Effector memory CD8-positive, alpha-beta T cell (primary cell): ENCODE measurements around the gene SMLR1.

Experiments used
- ATAC-seq: fragments of 150-1000 bp; cut with Tn5 transposase; replicated peaks from 2 replicates; pipeline ENCODE4 v1.10.0; 2021; ENCODE audit warnings: mild to moderate bottlenecking, moderate library complexity
- DNase-seq, 3 experiments: peaks; one replicate each; pipeline ENCODE4 v3.0.0; 2021
- H3K27ac Mint-ChIP-seq, 2 donors: one replicate each; pipeline ENCODE4 v1.8.0; 2022; ENCODE audit warnings: mild to moderate bottlenecking in 2 of 2, mixed read lengths in 2 of 2, moderate library complexity in 2 of 2
- H3K27me3 Mint-ChIP-seq, 2 donors: one replicate each; pipeline ENCODE4 v1.8.0; 2022; ENCODE audit warnings: mixed read lengths in 2 of 2
- H3K36me3 Mint-ChIP-seq: one replicate; pipeline ENCODE4 v1.8.0; 2022; ENCODE audit warnings: mild to moderate bottlenecking, moderate library complexity, mixed read lengths; ENCODE audit not compliant: insufficient read depth
- H3K4me1 Mint-ChIP-seq, 2 donors: one replicate each; pipeline ENCODE4 v1.8.0; 2022; ENCODE audit warnings: low read depth in 2 of 2, mixed read lengths in 2 of 2
- H3K4me3 Mint-ChIP-seq, 2 donors: one replicate each; pipeline ENCODE4 v1.8.0; 2022; ENCODE audit warnings: mild to moderate bottlenecking in 2 of 2, mixed read lengths in 2 of 2, moderate library complexity in 2 of 2
- H3K9me3 Mint-ChIP-seq, 2 donors: one replicate each; pipeline ENCODE4 v1.8.0; 2022; ENCODE audit warnings: mixed read lengths in 2 of 2
- total RNA-seq, 9 experiments: gene quantifications; one replicate each; lab custom pipeline; 2026; lab: John Stamatoyannopoulos, UW

SMLR1 gene
- total RNA-seq: 0 to 0.06 (median 0) reads per million in 9 experiments

- peaks cover 0 to 4% of the 10 kb centered on the region in 2 donors for H3K27me3 Mint-ChIP-seq
- no peaks in the 10 kb centered on the region for H3K9me3 Mint-ChIP-seq
- H3K27ac Mint-ChIP-seq: no peak within 1 kb of the TSS
- H3K4me3 Mint-ChIP-seq: no peak within 1 kb of the TSS
- ATAC-seq: no peak
- peaks cover 0 to 1% of the 10 kb centered on the region in 2 donors for H3K4me1 Mint-ChIP-seq
- no peaks in the 10 kb centered on the region for H3K36me3 Mint-ChIP-seq
- no peak for DNase-seq
Measured at GRCh38 chr6:130827247-130828149, at the start of gene SMLR1. Gene SMLR1, plus strand, starts transcription at chr6:130827406. Its CDS starts 8 bp downstream, at chr6:130827414.

GRCh38 chr6:130778946-130779657 is 48.1 kb upstream of the SMLR1 start:
- no peak for DNase-seq

GRCh38 chr6:130779658-130780033 is 47.6 kb upstream of the SMLR1 start:
- H3K4me3 Mint-ChIP-seq: no peak overlapping the region
- no peak overlapping the region for H3K27ac Mint-ChIP-seq

More at GRCh38 chr6:130778946-130779657, 48.1 kb upstream of the SMLR1 start:
- ATAC-seq: no peak
- no peaks in the 10 kb centered on the region for H3K36me3 Mint-ChIP-seq
- peaks cover 23 to 30% of the 10 kb centered on the region in 2 donors for H3K4me1 Mint-ChIP-seq
- no peak overlapping the region for H3K27ac Mint-ChIP-seq
- H3K9me3 Mint-ChIP-seq: no peaks in the 10 kb centered on the region
- no peaks in the 10 kb centered on the region for H3K27me3 Mint-ChIP-seq
- no peak overlapping the region for H3K4me3 Mint-ChIP-seq

GRCh38 chr6:130780122-130780521 is 47.1 kb upstream of the SMLR1 start:
- ATAC-seq: peak; percentile 37
- no peaks in the 10 kb centered on the region for H3K9me3 Mint-ChIP-seq
- H3K36me3 Mint-ChIP-seq: no peaks in the 10 kb centered on the region
- no peak for DNase-seq
- H3K4me3 Mint-ChIP-seq: no peak overlapping the region
- peak overlapping the region in 1 of 2 donors; percentile 14 for H3K27ac Mint-ChIP-seq
- peaks cover 23 to 30% of the 10 kb centered on the region in 2 donors for H3K4me1 Mint-ChIP-seq
- H3K27me3 Mint-ChIP-seq: no peaks in the 10 kb centered on the region

More at GRCh38 chr6:130779658-130780033, 47.6 kb upstream of the SMLR1 start:
- Mint-ChIP-seq H3K36me3 (no peaks in the 10 kb centered on the region), H3K9me3 (no peaks in the 10 kb centered on the region), H3K27me3 (no peaks in the 10 kb centered on the region), H3K4me1 (peaks cover 23 to 30% of the 10 kb centered on the region in 2 donors)
- DNase-seq (no peak), ATAC-seq (no peak)

GRCh38 chr6:130781557-130781956 is 45.6 kb upstream of the SMLR1 start:
- DNase-seq (no peak), ATAC-seq (peak; percentile 83)
- Mint-ChIP-seq H3K27me3 (no peaks in the 10 kb centered on the region), H3K4me3 (no peak overlapping the region), H3K9me3 (no peaks in the 10 kb centered on the region), H3K4me1 (peaks cover 18 to 26% of the 10 kb centered on the region in 2 donors), H3K36me3 (no peaks in the 10 kb centered on the region), H3K27ac (no peak overlapping the region)

- H3K4me3 Mint-ChIP-seq: no peak overlapping the region
- H3K27me3 Mint-ChIP-seq: no peaks in the 10 kb centered on the region
- H3K36me3 Mint-ChIP-seq: no peaks in the 10 kb centered on the region
- DNase-seq (no peak), ATAC-seq (no peak)
- no peak overlapping the region for H3K27ac Mint-ChIP-seq
- H3K4me1 Mint-ChIP-seq: peaks cover 14 to 21% of the 10 kb centered on the region in 2 donors
- H3K9me3 Mint-ChIP-seq: no peaks in the 10 kb centered on the region
Measured at GRCh38 chr6:130783416-130784107, 43.6 kb upstream of the SMLR1 start.

GRCh38 chr6:130787726-130788500 is 39.3 kb upstream of the SMLR1 start:
- DNase-seq: no peak
- Mint-ChIP-seq H3K36me3 (no peaks in the 10 kb centered on the region), H3K27me3 (no peaks in the 10 kb centered on the region), H3K4me3 (no peak overlapping the region), H3K9me3 (no peaks in the 10 kb centered on the region), H3K4me1 (no peaks in the 10 kb centered on the region), H3K27ac (no peak overlapping the region)
- no peak for ATAC-seq

GRCh38 chr6:130788954-130789353 is 38.3 kb upstream of the SMLR1 start:
- Mint-ChIP-seq H3K9me3 (no peaks in the 10 kb centered on the region), H3K4me3 (no peak overlapping the region), H3K4me1 (no peaks in the 10 kb centered on the region), H3K27ac (no peak overlapping the region), H3K27me3 (no peaks in the 10 kb centered on the region), H3K36me3 (no peaks in the 10 kb centered on the region)
- no peak for DNase-seq
- ATAC-seq: no peak

- ATAC-seq (no peak), DNase-seq (no peak)
- H3K27ac Mint-ChIP-seq: no peak overlapping the region
- H3K36me3 Mint-ChIP-seq: no peaks in the 10 kb centered on the region
- peaks cover 0 to 3% of the 10 kb centered on the region in 2 donors for H3K4me1 Mint-ChIP-seq
- no peaks in the 10 kb centered on the region for H3K9me3 Mint-ChIP-seq
- no peaks in the 10 kb centered on the region for H3K27me3 Mint-ChIP-seq
- H3K4me3 Mint-ChIP-seq: no peak overlapping the region
Measured at GRCh38 chr6:130794010-130794697, 33.1 kb upstream of the SMLR1 start.

- no peaks in the 10 kb centered on the region for H3K9me3 Mint-ChIP-seq
- H3K27ac Mint-ChIP-seq: no peak overlapping the region
- peaks cover 0 to 3% of the 10 kb centered on the region in 2 donors for H3K4me1 Mint-ChIP-seq
- no peak overlapping the region for H3K4me3 Mint-ChIP-seq
- ATAC-seq (no peak), DNase-seq (no peak)
- H3K36me3 Mint-ChIP-seq: no peaks in the 10 kb centered on the region
- H3K27me3 Mint-ChIP-seq: no peaks in the 10 kb centered on the region
Measured at GRCh38 chr6:130794738-130795137, 32.5 kb upstream of the SMLR1 start.

- H3K9me3 Mint-ChIP-seq: no peaks in the 10 kb centered on the region
- no peak for ATAC-seq
- no peaks in the 10 kb centered on the region for H3K27me3 Mint-ChIP-seq
- H3K36me3 Mint-ChIP-seq: no peaks in the 10 kb centered on the region
- no peak overlapping the region for H3K27ac Mint-ChIP-seq
- no peak overlapping the region for H3K4me3 Mint-ChIP-seq
- peaks cover 0 to 3% of the 10 kb centered on the region in 2 donors for H3K4me1 Mint-ChIP-seq
- DNase-seq: no peak
Measured at GRCh38 chr6:130796313-130796905, 30.8 kb upstream of the SMLR1 start.

- ATAC-seq: no peak
- no peaks in the 10 kb centered on the region for H3K9me3 Mint-ChIP-seq
- no peak overlapping the region for H3K4me3 Mint-ChIP-seq
- no peak overlapping the region for H3K27ac Mint-ChIP-seq
- no peak for DNase-seq
- H3K4me1 Mint-ChIP-seq: peaks cover 0 to 3% of the 10 kb centered on the region in 2 donors
- no peaks in the 10 kb centered on the region for H3K36me3 Mint-ChIP-seq
- H3K27me3 Mint-ChIP-seq: no peaks in the 10 kb centered on the region
Measured at GRCh38 chr6:130797061-130797460, 30.1 kb upstream of the SMLR1 start.
